ENCODE results near the gene MIEF1. TPM values are rescaled to one million over a fixed set of nuclear protein-coding genes. Genes with fewer than 3 reads are reported as not detected.
"Not testable (repeated sequence)": the region's sequence is repeated elsewhere in the genome, so short reads cannot be mapped to it uniquely, and the experiment has no call there.

MIEF1 gene
- total RNA-seq, 2 donors from 2014 or later = 24.0 to 38.6 TPM

DNA sequence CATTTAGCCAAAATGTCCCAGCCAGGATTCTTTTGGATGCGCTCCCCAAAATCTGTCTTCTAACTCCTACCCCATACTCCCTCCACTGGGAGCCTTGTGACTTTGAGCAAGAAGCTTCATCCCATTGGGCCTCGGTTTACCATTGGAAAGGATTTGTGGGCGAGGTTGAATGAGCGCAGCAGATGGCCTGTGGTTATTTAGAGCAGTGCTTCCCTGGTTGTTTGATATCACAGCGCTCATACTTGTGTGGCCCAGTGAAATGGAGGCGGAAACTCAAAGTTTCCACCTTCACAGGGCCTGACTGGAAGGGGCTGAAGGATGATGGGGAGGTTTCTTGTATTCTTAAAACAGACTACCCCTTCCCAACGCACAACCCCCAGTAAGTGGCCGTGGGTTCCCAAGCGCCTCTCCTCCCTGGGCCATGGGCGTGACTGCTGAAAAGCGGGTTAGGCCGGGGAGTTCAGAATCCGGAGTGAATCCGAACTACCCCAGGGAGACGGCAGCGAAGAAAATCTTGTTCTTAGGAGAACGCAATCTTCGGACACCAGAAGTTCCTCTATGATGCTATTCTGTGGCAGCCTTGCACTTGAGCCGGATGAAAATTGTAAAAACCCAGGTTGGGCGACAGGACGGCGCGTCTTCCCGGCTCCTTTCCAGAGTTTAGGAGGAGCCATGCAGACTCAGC is 17.0 kb downstream of the MIEF1 start:
- H3K4me3 ChIP-seq = peak overlapping the region; percentile 100
- no peak for TF ChIP-seq POLR2AphosphoS5 (IDR thresholded peaks at IDR 0.05)
- TF ChIP-seq POLR2A (IDR thresholded peaks at IDR 0.05) = no peak
- TF ChIP-seq, protein P1, sequence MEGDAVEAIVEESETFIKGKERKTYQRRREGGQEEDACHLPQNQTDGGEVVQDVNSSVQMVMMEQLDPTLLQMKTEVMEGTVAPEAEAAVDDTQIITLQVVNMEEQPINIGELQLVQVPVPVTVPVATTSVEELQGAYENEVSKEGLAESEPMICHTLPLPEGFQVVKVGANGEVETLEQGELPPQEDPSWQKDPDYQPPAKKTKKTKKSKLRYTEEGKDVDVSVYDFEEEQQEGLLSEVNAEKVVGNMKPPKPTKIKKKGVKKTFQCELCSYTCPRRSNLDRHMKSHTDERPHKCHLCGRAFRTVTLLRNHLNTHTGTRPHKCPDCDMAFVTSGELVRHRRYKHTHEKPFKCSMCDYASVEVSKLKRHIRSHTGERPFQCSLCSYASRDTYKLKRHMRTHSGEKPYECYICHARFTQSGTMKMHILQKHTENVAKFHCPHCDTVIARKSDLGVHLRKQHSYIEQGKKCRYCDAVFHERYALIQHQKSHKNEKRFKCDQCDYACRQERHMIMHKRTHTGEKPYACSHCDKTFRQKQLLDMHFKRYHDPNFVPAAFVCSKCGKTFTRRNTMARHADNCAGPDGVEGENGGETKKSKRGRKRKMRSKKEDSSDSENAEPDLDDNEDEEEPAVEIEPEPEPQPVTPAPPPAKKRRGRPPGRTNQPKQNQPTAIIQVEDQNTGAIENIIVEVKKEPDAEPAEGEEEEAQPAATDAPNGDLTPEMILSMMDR (IDR thresholded peaks at IDR 0.05) = no peak
- peak overlapping the region; percentile 100 for H3K27ac ChIP-seq
- H3K4me1 ChIP-seq (replicated peaks) = peaks cover 12% of the 10 kb centered on the region
- no peaks in the 10 kb centered on the region for H3K27me3 ChIP-seq (replicated peaks; ENCODE audit: insufficient read depth)
- H3K36me3 ChIP-seq = peaks cover 6 to 21% of the 10 kb centered on the region in 2 donors
- intact Hi-C loops (cut with DNase I) = no loop called here
- H3K9me3 ChIP-seq = no peaks in the 10 kb centered on the region
- no peak for DNase-seq (ENCODE audit: low spot score)
- WGBS = 8% methylated on average over 24 of the region's 24 CpGs

GRCh38 chr22:39519681-39520225 is 17.7 kb downstream of the MIEF1 start:
- peaks cover 6 to 17% of the 10 kb centered on the region in 2 donors for H3K36me3 ChIP-seq
- H3K27ac ChIP-seq = peak overlapping the region; percentile 100
- peaks cover 17% of the 10 kb centered on the region for H3K4me1 ChIP-seq (replicated peaks)
- no peaks in the 10 kb centered on the region for H3K27me3 ChIP-seq (replicated peaks; ENCODE audit: insufficient read depth)
- TF ChIP-seq, protein P1 (IDR thresholded peaks at IDR 0.05) = peak in 3 of 4 experiments; percentile 12 to 48 (median 42)
- no peak for TF ChIP-seq POLR2AphosphoS5 (IDR thresholded peaks at IDR 0.05)
- peak; percentile 63 for TF ChIP-seq POLR2A (IDR thresholded peaks at IDR 0.05)
- intact Hi-C loops (cut with DNase I) = loop anchor here (5.0 to 10.0 kb wide), 2 partner anchors 175 to 647 kb away; partner anchors contain the start of genes CBX6 and SYNGR1
- peak overlapping the region; percentile 100 for H3K4me3 ChIP-seq
- H3K9me3 ChIP-seq = no peaks in the 10 kb centered on the region
- DNase-seq (ENCODE audit: low spot score) = peak; percentile 98
- under 1% methylated on average over 36 of the region's 47 CpGs for WGBS

DNA sequence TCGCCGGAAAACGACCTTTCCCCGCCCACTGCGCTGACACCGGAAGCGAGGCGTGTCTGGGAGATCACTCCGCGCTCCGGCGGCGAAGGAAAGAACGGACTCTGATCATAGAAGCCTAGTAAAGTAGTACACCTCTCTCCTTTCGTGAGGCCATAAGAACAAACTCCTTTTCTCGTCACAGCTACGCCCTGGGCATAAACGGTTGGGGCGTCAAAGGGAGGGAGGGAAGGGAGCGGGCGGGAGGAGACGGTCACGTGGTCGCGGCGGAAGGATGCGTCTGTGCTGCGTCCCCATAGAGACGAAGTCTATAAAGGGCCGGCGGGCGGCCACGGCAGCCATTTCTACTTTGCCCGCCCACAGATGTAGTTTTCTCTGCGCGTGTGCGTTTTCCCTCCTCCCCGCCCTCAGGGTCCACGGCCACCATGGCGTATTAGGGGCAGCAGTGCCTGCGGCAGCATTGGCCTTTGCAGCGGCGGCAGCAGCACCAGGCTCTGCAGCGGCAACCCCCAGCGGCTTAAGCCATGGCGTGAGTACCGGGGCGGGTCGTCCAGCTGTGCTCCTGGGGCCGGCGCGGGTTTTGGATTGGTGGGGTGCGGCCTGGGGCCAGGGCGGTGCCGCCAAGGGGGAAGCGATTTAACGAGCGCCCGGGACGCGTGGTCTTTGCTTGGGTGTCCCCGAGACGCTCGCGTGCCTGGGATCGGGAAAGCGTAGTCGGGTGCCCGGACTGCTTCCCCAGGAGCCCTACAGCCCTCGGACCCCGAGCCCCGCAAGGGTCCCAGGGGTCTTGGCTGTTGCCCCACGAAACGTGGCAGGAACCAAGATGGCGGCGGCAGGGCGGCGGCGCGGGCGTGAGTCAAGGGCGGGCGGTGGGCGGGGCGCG is 18.4 kb downstream of the MIEF1 start, which contains the start of gene ATF4:
TSS of gene ATF4 (plus strand) at position 337 of the 880 bp plus-strand sequence. CDS start 884 bp downstream, outside the sequence.
- intact Hi-C loops (cut with DNase I) = loop anchor here (5.0 to 10.0 kb wide), 2 partner anchors 176 to 648 kb away; partner anchors contain the start of genes CBX6 and SYNGR1
- WGBS = under 1% methylated on average over 86 of the region's 86 CpGs
- Histone ChIP-seq H3K27me3 (replicated peaks; ENCODE audit: insufficient read depth) (no peaks in the 10 kb centered on the region), H3K9me3 (no peaks in the 10 kb centered on the region), H3K4me3 (peak within 1 kb of the TSS; percentile 100), H3K27ac (peak within 1 kb of the TSS; percentile 100), H3K4me1 (replicated peaks) (peaks cover 17% of the 10 kb centered on the region), H3K36me3 (peaks cover 6 to 17% of the 10 kb centered on the region in 2 donors)
- peak; percentile 94 for TF ChIP-seq POLR2AphosphoS5 (IDR thresholded peaks at IDR 0.05)
- TF ChIP-seq, protein P1 (IDR thresholded peaks at IDR 0.05) = no peak
- TF ChIP-seq POLR2A (IDR thresholded peaks at IDR 0.05) = peak; percentile 94
- peak; percentile 89 for DNase-seq (ENCODE audit: low spot score)

DNA sequence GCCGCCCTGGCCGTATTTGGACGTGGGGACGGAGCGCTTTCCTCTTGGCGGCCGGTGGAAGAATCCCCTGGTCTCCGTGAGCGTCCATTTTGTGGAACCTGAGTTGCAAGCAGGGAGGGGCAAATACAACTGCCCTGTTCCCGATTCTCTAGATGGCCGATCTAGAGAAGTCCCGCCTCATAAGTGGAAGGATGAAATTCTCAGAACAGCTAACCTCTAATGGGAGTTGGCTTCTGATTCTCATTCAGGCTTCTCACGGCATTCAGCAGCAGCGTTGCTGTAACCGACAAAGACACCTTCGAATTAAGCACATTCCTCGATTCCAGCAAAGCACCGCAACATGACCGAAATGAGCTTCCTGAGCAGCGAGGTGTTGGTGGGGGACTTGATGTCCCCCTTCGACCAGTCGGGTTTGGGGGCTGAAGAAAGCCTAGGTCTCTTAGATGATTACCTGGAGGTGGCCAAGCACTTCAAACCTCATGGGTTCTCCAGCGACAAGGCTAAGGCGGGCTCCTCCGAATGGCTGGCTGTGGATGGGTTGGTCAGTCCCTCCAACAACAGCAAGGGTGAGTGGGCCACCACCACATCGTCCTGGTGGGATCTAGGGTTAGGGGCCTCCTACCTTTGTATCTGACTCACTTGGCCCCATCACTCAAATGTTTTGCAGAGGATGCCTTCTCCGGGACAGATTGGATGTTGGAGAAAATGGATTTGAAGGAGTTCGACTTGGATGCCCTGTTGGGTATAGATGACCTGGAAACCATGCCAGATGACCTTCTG is 19.2 kb downstream of the MIEF1 start:
- peaks cover 6 to 17% of the 10 kb centered on the region in 2 donors for H3K36me3 ChIP-seq
- DNase-seq (ENCODE audit: low spot score) = not testable (repeated sequence)

DNA sequence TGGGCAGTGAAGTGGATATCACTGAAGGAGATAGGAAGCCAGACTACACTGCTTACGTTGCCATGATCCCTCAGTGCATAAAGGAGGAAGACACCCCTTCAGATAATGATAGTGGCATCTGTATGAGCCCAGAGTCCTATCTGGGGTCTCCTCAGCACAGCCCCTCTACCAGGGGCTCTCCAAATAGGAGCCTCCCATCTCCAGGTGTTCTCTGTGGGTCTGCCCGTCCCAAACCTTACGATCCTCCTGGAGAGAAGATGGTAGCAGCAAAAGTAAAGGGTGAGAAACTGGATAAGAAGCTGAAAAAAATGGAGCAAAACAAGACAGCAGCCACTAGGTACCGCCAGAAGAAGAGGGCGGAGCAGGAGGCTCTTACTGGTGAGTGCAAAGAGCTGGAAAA is 20.0 kb downstream of the MIEF1 start:
- H3K4me1 ChIP-seq (replicated peaks) = peaks cover 17% of the 10 kb centered on the region
- H3K9me3 ChIP-seq; H3K27me3 ChIP-seq (replicated peaks; ENCODE audit: insufficient read depth); DNase-seq (ENCODE audit: low spot score): not testable (repeated sequence)
- peak overlapping the region; percentile 100 for H3K27ac ChIP-seq
- 7% methylated on average over 5 of the region's 5 CpGs for WGBS
- peaks cover 6 to 17% of the 10 kb centered on the region in 2 donors for H3K36me3 ChIP-seq
- peak overlapping the region; percentile 100 for H3K4me3 ChIP-seq
- intact Hi-C loops (cut with DNase I) = loop anchor here (5.0 to 10.0 kb wide), 2 partner anchors 177 to 650 kb away; partner anchors contain the start of genes CBX6 and SYNGR1

More for the DNA sequence above, 19.2 kb downstream of the MIEF1 start:
- not testable (repeated sequence) for H3K27me3 ChIP-seq (replicated peaks; ENCODE audit: insufficient read depth); H3K9me3 ChIP-seq
- H3K4me1 ChIP-seq (replicated peaks) = peaks cover 17% of the 10 kb centered on the region
- 1% methylated on average over 28 of the region's 28 CpGs for WGBS
- intact Hi-C loops (cut with DNase I) = loop anchor here (5.0 to 10.0 kb wide), 2 partner anchors 176 to 649 kb away; partner anchors contain the start of genes CBX6 and SYNGR1
- H3K4me3 ChIP-seq = peak overlapping the region; percentile 100
- H3K27ac ChIP-seq = peak overlapping the region; percentile 100

Data from prostate gland (tissue), 2 donors.